HG03095 (cell line): ENCODE measurements around the gene SYT8.
"Not testable (repeated sequence)": the region's sequence is repeated elsewhere in the genome, so short reads cannot be mapped to it uniquely, and the experiment has no call there.

Experiments
- ATAC-seq: cut with Tn5 transposase; IDR thresholded peaks from one replicate; pipeline ENCODE4 v1.9.1; 2021; ENCODE audit warnings: moderate library complexity; ENCODE audit not compliant: unreplicated experiment

Gene SYT8

GRCh38 chr11:1883346-1884302, 48.8 kb downstream of the SYT8 start:
- no peak for ATAC-seq

GRCh38 chr11:1884303-1884700, 49.5 kb downstream of the SYT8 start:
- ATAC-seq: no peak

- ATAC-seq: not testable (repeated sequence)
These were observed 51.8 kb downstream of the SYT8 start for GRCh38 chr11:1886551-1886950.
